Tibial artery (tissue), 4 donors: Measurements from ENCODE around the gene FARP1.

Experiments
- DNase-seq, 2 donors: peaks; one replicate each; pipeline ENCODE4 v3.0.0-alpha.2; 2019
- H3K27ac ChIP-seq, 2 donors: fragments of 200-600 bp; sonication (generic) in 1 of 2; 1 replicate in 1 of 2; 2 replicates in 1 of 2; pipeline ENCODE4 v1.5.1; 2018 to 2019; ENCODE audit warnings: mild to moderate bottlenecking in 1 of 2
- H3K27me3 ChIP-seq, 2 donors: fragments of 200-600 bp; sonication (generic) in 1 of 2; one replicate each; pipeline versions ENCODE4 v1.5.1 to v1.6.0; 2016 to 2019
- H3K36me3 ChIP-seq, 3 donors: fragments of 200-600 bp; sonication (generic) in 2 of 3; one replicate each; pipeline ENCODE4 v1.5.1; 2016 to 2019; ENCODE audit warnings: mild to moderate bottlenecking in 2 of 3
- H3K4me1 ChIP-seq, 4 donors: fragments of 200-600 bp; sonication (generic) in 2 of 4; 1 replicate in 3 of 4; 2 replicates in 1 of 4; pipeline ENCODE4 v1.5.1; 2016 to 2019
- H3K4me3 ChIP-seq, 2 donors: fragments of 200-600 bp; sonication (generic) in 1 of 2; 1 replicate in 1 of 2; 2 replicates in 1 of 2; pipeline ENCODE4 v1.5.1; 2018 to 2019; ENCODE audit warnings: mild to moderate bottlenecking in 2 of 2
- H3K9me3 ChIP-seq, 3 donors: fragments of 200-600 bp; sonication (generic) in 1 of 3; one replicate each; pipeline ENCODE4 v1.5.1; 2016 to 2019
- CTCF ChIP-seq, 2 experiments: fragments of 200-600 bp in 1 of 2; fragments of 450-650 bp in 1 of 2; IDR thresholded peaks; one replicate each; pipeline ENCODE4 v1.5.1; 2017 to 2019; ENCODE audit warnings: antibody characterized with exemption in 2 of 2, mild to moderate bottlenecking in 1 of 2, moderate library complexity in 1 of 2
- intact Hi-C: fragments of 100-400 bp; cut with DNase I; formaldehyde crosslinking; loops from one replicate; pipeline ENCODE4 v1.15.0; 2023; ENCODE audit warnings: low total_unique reads

FARP1 gene

GRCh38 chr13:98428256-98428966, 285.5 kb downstream of the FARP1 start:
- no peaks in the 10 kb centered on the region for H3K9me3 ChIP-seq
- no peaks in the 10 kb centered on the region for H3K27me3 ChIP-seq
- H3K4me1 ChIP-seq = no peaks in the 10 kb centered on the region
- H3K4me3 ChIP-seq = no peak overlapping the region
- H3K27ac ChIP-seq = no peak overlapping the region
- intact Hi-C loops = loop anchor here (10.0 kb wide), 1 partner anchor 574 kb away; no protein-coding TSS in a partner anchor
- peaks cover 13 to 59% (median 32%) of the 10 kb centered on the region in 3 donors for H3K36me3 ChIP-seq
- no peak for TF ChIP-seq CTCF (IDR thresholded peaks at IDR 0.05)
- DNase-seq = no peak

GRCh38 chr13:98429081-98429480, 286.2 kb downstream of the FARP1 start:
- no peak for TF ChIP-seq CTCF (IDR thresholded peaks at IDR 0.05)
- Histone ChIP-seq H3K27ac (no peak overlapping the region), H3K9me3 (no peaks in the 10 kb centered on the region), H3K36me3 (peaks cover 13 to 56% (median 32%) of the 10 kb centered on the region in 3 donors), H3K4me3 (no peak overlapping the region), H3K27me3 (no peaks in the 10 kb centered on the region), H3K4me1 (no peaks in the 10 kb centered on the region)
- no peak for DNase-seq
- intact Hi-C loops = loop anchor here (10.0 kb wide), 1 partner anchor 574 kb away; no protein-coding TSS in a partner anchor

GRCh38 chr13:98429531-98429930, 286.6 kb downstream of the FARP1 start:
- no peak overlapping the region for H3K27ac ChIP-seq
- intact Hi-C loops = loop anchor here (10.0 kb wide), 1 partner anchor 575 kb away; no protein-coding TSS in a partner anchor
- no peak overlapping the region for H3K4me3 ChIP-seq
- no peaks in the 10 kb centered on the region for H3K4me1 ChIP-seq
- no peak for TF ChIP-seq CTCF (IDR thresholded peaks at IDR 0.05)
- H3K9me3 ChIP-seq = no peaks in the 10 kb centered on the region
- H3K27me3 ChIP-seq = no peaks in the 10 kb centered on the region
- no peak for DNase-seq
- peaks cover 10 to 53% (median 28%) of the 10 kb centered on the region in 3 donors for H3K36me3 ChIP-seq

GRCh38 chr13:98429977-98430736, 287.3 kb downstream of the FARP1 start:
- H3K27ac ChIP-seq = no peak overlapping the region
- H3K36me3 ChIP-seq = peaks cover 6 to 50% (median 24%) of the 10 kb centered on the region in 3 donors
- H3K4me3 ChIP-seq = no peak overlapping the region
- DNase-seq = no peak
- H3K4me1 ChIP-seq = no peaks in the 10 kb centered on the region
- TF ChIP-seq CTCF (IDR thresholded peaks at IDR 0.05) = no peak
- no peaks in the 10 kb centered on the region for H3K27me3 ChIP-seq
- intact Hi-C loops = loop anchor here (10.0 kb wide), 1 partner anchor 575 kb away; no protein-coding TSS in a partner anchor
- H3K9me3 ChIP-seq = no peaks in the 10 kb centered on the region

- Histone ChIP-seq H3K4me1 (no peaks in the 10 kb centered on the region), H3K27ac (no peak overlapping the region), H3K27me3 (no peaks in the 10 kb centered on the region), H3K36me3 (peaks cover 11 to 49% (median 22%) of the 10 kb centered on the region in 3 donors), H3K4me3 (no peak overlapping the region), H3K9me3 (no peaks in the 10 kb centered on the region)
- no peak for TF ChIP-seq CTCF (IDR thresholded peaks at IDR 0.05)
- intact Hi-C loops = no loop called here
- no peak for DNase-seq
Measured at GRCh38 chr13:98432638-98433037, 289.7 kb downstream of the FARP1 start.
